Measurements from ENCODE around the gene LRRC49.

- TF ChIP-seq CTCF (IDR thresholded peaks at IDR 0.05), result no peak
- TF ChIP-seq POLR2A (IDR thresholded peaks at IDR 0.05; ENCODE audit: low read depth), result no peak
- TF ChIP-seq POLR2AphosphoS5 (IDR thresholded peaks at IDR 0.05), result no peak
- no peak for TF ChIP-seq EP300 (IDR thresholded peaks at IDR 0.05)
These were observed 30.9 kb downstream of the LRRC49 start for GRCh38 chr15:70923311-70924080.

Data from esophagus muscularis mucosa (tissue), 4 donors.